ENCODE data around the gene PPP1R9A. TPM values are rescaled to one million over a fixed set of nuclear protein-coding genes. Genes with fewer than 3 reads are reported as not detected.
A peak's percentile ranks its signal among the peaks of the same experiment; 100 is the strongest.

The PPP1R9A gene
- under 1 TPM; 0.08 to 0.35 (median 0.16) TPM for total RNA-seq

DNA sequence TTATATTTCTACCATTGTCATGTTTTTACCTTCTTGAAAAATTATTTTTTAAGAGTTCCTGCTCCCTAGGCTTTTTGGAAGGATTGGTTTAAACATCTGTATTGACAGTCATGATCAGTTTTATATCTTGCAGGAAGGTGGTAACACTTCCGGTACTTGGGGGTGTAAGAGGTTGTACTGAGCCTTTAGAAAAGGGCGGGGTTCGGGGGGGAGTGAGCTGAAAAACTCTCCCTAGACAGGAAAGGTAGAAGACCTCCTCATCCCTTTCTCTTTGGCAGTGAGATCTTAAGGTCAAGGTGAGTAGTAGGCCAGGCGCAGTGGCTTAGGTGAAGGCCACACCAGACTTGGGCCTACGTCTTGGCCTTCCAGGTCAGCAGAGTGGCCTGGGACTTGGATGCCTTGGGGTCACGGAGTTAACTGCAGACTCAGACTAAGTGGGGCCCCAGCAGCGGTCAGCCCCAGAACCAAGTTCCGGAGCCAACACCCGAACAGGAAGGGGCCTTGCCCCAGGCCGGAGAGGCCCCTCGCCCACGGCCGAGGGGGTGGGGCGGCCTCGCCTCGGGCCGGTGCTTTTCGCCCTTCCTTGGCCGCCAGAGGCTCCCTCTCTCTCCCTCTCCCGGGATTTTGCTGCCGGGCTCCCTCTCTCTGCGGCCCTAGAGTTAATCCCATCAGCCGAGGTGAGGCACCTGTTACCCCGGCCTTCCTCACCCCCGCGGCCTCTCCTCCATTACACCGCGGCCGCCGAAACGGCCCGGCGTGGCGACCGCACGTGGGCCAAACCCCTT, at the start of gene PPP1R9A:
Gene PPP1R9A, plus strand, starts transcription at position 569 of the 785 bp plus-strand sequence. CDS start 2,520 bp downstream, outside the sequence.
- ATAC-seq (peak; percentile 23 to 25), DNase-seq (no peak)
- Mint-ChIP-seq H3K4me1 (ENCODE audit: low read depth) (peaks cover 6% of the 10 kb centered on the region), H3K9me3 (no peaks in the 10 kb centered on the region), H3K4me3 (peak within 1 kb of the TSS; percentile 48), H3K36me3 (ENCODE audit: insufficient read depth) (no peaks in the 10 kb centered on the region), H3K27me3 (ENCODE audit: low read depth) (peaks cover 45% of the 10 kb centered on the region)

DNA sequence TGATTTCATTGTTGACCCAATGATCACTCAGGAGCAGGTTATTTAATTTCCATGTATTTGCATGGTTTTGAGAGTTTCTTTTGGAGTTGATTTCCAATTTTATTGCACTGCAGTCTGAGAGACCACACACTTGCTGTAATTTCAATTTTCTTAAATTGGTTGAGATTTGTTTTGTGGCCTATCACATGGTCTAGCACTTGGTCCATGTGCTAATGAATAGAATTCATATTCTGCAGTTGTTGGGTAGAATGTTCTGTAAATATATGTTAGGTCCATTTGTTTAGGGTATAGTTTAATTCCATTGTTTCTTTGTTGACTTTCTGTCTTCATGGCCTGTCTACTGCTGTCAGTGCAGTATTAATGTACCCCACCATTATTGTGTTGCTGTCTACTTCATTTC, 36.3 kb upstream of the PPP1R9A start:
- no peaks in the 10 kb centered on the region for H3K4me1 Mint-ChIP-seq (ENCODE audit: low read depth)
- no peaks in the 10 kb centered on the region for H3K36me3 Mint-ChIP-seq (ENCODE audit: insufficient read depth)
- ATAC-seq (no peak), DNase-seq (no peak)
- H3K4me3 Mint-ChIP-seq, result no peak overlapping the region
- H3K27me3 Mint-ChIP-seq (ENCODE audit: low read depth), result no peaks in the 10 kb centered on the region
- H3K9me3 Mint-ChIP-seq, result no peaks in the 10 kb centered on the region

DNA sequence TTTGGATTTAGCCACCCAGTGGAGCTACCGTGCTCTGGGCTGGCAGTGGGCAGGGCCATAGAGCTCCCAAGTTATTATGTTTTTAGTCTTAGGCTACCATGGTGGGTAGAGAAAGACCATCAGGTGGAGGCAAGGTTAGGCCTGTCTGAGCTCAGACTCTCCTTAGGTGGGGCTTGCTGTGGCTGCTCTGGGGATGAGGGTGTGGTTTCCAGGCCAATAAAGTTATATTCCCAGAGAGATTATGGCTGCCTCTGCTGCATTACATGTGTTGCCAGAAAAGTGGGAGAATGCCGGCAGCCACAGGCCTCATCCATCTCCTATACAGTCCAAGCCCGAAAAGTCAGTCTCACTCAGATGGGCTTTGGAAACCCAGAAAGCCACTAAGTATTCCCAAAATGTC, 34.2 kb upstream of the PPP1R9A start:
- Mint-ChIP-seq H3K4me1 (ENCODE audit: low read depth) (no peaks in the 10 kb centered on the region), H3K9me3 (peaks cover 9% of the 10 kb centered on the region), H3K36me3 (ENCODE audit: insufficient read depth) (no peaks in the 10 kb centered on the region), H3K4me3 (no peak overlapping the region), H3K27me3 (ENCODE audit: low read depth) (no peaks in the 10 kb centered on the region)
- no peak for DNase-seq
- no peak for ATAC-seq

DNA sequence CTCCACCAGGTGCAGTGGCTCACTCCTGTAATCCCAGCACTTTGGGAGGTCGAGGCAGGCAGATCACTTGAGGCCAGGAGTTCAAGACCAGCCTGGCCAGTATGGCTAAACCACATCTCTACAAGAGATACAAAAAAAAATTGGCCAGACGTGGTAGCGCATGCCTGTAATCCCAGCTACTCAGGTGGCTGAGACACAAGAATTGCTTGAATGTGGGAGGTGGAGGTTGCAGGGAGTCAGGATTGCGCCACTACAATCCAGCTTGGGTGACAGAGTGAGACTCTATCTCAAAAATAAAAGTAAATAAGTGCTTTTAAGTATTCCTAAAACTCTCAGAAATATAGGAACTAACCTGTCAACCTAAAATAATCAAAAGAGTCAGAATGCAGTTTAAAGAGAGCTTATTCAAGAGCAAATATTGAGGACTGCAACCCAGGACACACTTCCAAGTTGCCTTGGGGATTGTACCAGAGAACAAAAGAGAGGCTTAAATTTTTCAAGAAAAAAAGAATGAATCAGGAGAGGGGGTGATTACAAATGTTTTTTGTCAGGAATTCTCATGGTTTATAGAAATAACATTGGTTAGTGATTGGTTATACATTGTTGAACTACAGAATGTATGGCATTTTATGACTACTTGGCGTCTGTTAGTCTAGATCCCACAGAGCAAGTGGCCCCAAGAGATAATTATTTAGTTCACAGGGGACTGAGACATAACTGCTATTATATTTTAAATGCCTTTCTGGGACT, 33.2 kb upstream of the PPP1R9A start:
- Mint-ChIP-seq H3K36me3 (ENCODE audit: insufficient read depth) (no peaks in the 10 kb centered on the region), H3K4me3 (no peak overlapping the region), H3K4me1 (ENCODE audit: low read depth) (no peaks in the 10 kb centered on the region), H3K27me3 (ENCODE audit: low read depth) (peaks cover 3% of the 10 kb centered on the region), H3K9me3 (peaks cover 12% of the 10 kb centered on the region)
- no peak for ATAC-seq
- DNase-seq, result no peak

DNA sequence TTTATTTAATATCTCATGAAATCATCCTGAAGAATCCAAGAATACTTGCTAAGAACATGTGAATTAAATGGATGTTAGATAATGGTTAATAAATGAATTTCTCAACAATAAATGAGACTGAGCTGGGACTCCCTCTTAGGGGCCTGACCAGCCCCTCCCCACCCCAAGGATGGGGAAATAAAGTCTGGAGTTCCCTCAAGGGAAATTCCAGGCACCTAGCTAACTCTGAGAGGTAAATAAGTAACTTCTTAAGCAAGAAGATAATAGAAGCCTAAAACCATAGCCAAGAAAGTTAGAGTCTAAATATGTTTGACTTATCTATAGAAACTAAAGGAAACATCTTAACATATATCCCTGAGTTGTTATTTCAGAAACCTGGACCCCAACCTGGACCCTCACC, 32.2 kb upstream of the PPP1R9A start:
- no peak for DNase-seq
- H3K27me3 Mint-ChIP-seq (ENCODE audit: low read depth), result peaks cover 3% of the 10 kb centered on the region
- no peak for ATAC-seq
- no peaks in the 10 kb centered on the region for H3K4me1 Mint-ChIP-seq (ENCODE audit: low read depth)
- H3K4me3 Mint-ChIP-seq, result no peak overlapping the region
- no peaks in the 10 kb centered on the region for H3K36me3 Mint-ChIP-seq (ENCODE audit: insufficient read depth)
- H3K9me3 Mint-ChIP-seq, result peaks cover 12% of the 10 kb centered on the region

DNA sequence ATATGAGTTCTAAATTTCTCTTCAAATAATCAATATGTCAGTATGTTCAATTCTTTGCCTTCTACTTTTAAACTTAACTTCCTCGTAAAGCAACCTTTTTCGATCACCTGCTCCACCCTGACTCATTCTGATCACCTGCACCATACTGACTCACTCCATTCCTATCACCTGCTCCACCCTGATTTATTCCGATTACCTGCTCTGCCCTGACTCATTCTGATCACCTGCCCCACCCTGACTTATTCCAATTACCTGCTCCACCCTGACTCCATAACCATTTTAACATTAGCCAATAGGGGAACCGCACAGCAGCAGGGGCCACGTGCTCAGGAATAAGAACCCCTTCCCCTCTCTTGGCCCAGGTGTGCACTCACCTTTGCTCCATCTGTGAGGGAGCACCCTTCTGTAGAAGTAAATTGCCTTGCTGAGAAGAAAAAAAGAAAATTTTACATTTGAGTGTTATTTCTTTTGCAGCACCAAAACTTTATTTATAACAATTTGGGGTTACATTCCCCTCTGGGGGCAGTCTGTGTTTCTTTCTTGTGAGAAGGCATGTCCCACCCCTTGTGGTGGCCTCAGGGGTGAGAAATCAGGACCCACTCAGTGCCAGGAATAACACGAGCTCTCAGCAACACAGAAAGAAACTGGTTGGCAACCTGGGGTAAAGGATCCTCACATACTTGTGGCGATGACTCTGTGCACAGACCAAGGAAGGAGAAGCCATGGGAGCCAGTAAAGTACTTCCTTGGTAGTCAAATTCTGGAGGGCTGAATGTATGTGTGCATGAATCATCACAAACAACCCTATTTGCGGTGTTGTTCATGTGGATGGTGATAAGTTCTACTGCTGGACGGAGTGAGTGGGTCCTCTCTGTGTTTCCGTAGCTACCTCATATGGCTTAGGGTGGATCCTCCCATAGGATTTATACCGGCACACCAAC, 29.4 kb upstream of the PPP1R9A start:
- Mint-ChIP-seq H3K9me3 (peaks cover 12% of the 10 kb centered on the region), H3K4me1 (ENCODE audit: low read depth) (no peaks in the 10 kb centered on the region), H3K4me3 (no peak overlapping the region), H3K27me3 (ENCODE audit: low read depth) (peaks cover 6% of the 10 kb centered on the region), H3K36me3 (ENCODE audit: insufficient read depth) (no peaks in the 10 kb centered on the region)
- no peak for DNase-seq
- ATAC-seq, result no peak

DNA sequence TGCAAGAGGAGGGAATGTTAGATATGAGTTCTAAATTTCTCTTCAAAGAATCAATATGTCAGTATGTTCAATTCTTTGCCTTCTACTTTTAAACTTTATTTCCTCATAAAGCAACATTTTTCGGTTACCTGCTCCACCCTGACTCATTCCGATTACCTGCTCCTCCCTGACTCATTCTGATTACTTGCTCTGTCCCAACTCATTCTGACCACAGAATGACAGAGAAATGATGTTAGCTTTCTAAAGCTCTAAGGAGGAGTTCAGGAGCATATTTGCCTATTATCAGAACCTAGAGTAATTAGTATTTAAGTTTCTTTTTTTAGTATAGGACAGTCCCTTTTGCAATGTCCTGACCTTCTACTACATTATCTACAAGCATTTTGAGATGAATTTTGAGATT, 24.5 kb upstream of the PPP1R9A start:
- H3K4me1 Mint-ChIP-seq (ENCODE audit: low read depth), result no peaks in the 10 kb centered on the region

DNA sequence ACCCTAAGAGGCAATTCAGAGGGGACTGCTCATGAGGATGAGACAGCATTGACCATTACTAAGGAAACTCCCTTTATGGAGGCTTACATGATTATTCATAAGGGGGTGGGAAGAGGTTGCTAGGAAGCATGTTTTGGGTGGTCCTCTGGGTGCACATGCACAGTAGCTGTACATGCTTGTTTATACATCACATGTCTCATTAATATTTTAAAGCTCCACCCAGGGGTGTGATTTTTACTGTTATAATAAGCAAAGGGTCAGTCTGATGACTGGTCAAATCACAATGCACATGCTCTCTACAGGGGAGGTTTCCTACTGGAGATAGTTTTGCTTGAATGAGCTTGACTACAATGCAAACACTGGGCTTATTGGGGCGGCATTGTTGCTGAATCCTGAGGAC, 23.8 kb upstream of the PPP1R9A start:
- Mint-ChIP-seq H3K4me1 (ENCODE audit: low read depth) (no peaks in the 10 kb centered on the region), H3K36me3 (ENCODE audit: insufficient read depth) (no peaks in the 10 kb centered on the region), H3K4me3 (no peak overlapping the region), H3K27me3 (ENCODE audit: low read depth) (peaks cover 8% of the 10 kb centered on the region), H3K9me3 (no peaks in the 10 kb centered on the region)
- ATAC-seq (no peak), DNase-seq (no peak)

More for the DNA sequence above, 24.5 kb upstream of the PPP1R9A start:
- Mint-ChIP-seq H3K9me3 (peaks cover 5% of the 10 kb centered on the region), H3K36me3 (ENCODE audit: insufficient read depth) (no peaks in the 10 kb centered on the region), H3K4me3 (no peak overlapping the region), H3K27me3 (ENCODE audit: low read depth) (peaks cover 8% of the 10 kb centered on the region)
- ATAC-seq (no peak), DNase-seq (no peak)

DNA sequence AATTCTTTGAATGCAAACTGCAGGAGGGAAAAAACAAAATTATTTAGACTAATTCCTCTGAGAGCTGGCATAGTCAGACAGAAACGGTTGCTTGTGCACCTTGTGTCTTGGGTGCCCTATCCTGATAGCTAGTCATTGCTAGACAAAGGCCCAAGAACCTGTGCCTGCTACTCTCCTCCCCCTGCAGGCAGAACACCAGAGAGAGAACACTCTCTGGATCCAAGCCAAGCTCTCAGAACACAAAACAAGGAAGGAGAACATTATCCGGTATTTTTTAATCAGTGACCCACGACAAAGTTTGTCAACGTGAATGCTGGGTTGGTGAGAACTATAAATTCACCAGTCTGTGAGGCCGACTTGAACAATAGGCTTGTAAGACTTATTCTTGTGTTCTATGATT, 18.8 kb upstream of the PPP1R9A start:
- DNase-seq (no peak), ATAC-seq (no peak)
- Mint-ChIP-seq H3K27me3 (ENCODE audit: low read depth) (peaks cover 2% of the 10 kb centered on the region), H3K4me3 (no peak overlapping the region), H3K36me3 (ENCODE audit: insufficient read depth) (no peaks in the 10 kb centered on the region), H3K4me1 (ENCODE audit: low read depth) (no peaks in the 10 kb centered on the region), H3K9me3 (no peaks in the 10 kb centered on the region)

DNA sequence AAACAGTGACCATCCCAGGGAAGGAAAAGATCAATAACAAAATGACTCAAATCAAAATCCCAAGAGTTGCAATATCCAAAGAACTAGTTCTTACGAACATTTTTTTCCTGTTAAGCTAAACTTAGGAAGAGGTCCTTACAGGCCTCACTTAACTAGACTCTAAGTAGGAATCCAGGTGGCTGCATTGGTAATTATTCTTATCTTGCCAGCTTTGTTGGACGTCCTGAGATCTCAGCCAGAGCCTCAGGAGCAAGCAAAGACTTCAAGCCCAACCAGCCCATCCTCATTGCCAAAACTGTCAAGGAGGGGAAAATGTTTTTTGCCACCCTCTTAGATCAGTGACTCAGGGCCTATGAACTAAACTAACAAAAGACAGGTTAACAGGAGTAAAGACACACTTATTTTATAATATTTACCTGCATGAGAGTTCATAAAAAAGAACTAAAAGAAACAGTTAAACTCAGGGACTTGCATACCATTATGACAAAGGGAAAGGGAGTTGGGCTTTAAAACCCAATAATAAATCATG, 18.3 kb upstream of the PPP1R9A start:
- Mint-ChIP-seq H3K4me3 (no peak overlapping the region), H3K27me3 (ENCODE audit: low read depth) (peaks cover 2% of the 10 kb centered on the region), H3K9me3 (no peaks in the 10 kb centered on the region)

DNA sequence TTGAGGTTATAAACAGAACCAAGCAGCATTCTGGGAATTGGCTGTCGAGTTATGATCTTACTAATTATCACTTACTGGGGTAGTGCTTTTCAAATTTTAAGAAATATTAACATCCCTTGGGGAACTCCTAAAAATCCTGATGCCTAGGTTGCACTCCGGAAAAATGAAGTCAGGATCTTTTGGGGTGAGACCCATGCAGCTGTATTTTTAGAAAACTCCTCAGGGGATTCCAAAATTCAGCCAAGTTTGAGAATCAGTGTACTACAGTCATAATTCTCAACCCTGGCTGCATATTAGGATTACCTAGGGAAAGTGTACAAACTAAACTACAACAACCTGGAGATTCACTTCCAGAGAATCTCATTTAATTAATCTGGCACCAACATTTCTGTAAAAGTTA, 17.2 kb upstream of the PPP1R9A start:
- no peaks in the 10 kb centered on the region for H3K4me1 Mint-ChIP-seq (ENCODE audit: low read depth)
- H3K4me3 Mint-ChIP-seq, result no peak overlapping the region
- DNase-seq (no peak), ATAC-seq (no peak)
- H3K27me3 Mint-ChIP-seq (ENCODE audit: low read depth), result peaks cover 2% of the 10 kb centered on the region
- H3K36me3 Mint-ChIP-seq (ENCODE audit: insufficient read depth), result no peaks in the 10 kb centered on the region
- no peaks in the 10 kb centered on the region for H3K9me3 Mint-ChIP-seq

More for the DNA sequence above, 18.3 kb upstream of the PPP1R9A start:
- H3K36me3 Mint-ChIP-seq (ENCODE audit: insufficient read depth), result no peaks in the 10 kb centered on the region
- DNase-seq (no peak), ATAC-seq (no peak)
- no peaks in the 10 kb centered on the region for H3K4me1 Mint-ChIP-seq (ENCODE audit: low read depth)

DNA sequence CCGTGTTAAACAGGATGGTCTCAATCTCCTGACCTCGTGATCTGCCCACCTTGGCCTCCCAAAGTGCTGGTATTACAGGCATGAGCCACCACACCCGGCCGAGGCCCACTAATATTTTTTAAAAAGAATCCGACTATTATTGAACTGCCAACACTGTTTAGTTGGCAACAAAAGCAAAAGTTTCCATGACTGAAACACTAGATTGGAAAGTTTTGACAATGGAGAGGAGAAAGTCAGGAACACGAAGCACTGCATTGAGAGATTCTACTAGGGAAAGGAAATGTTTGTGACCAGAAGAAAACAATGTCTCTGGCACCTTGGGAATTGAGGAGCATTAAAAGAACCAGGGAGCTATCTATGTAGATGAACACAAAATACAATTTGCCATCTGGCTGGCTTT, 13.7 kb upstream of the PPP1R9A start:
- Mint-ChIP-seq H3K36me3 (ENCODE audit: insufficient read depth) (no peaks in the 10 kb centered on the region), H3K27me3 (ENCODE audit: low read depth) (no peaks in the 10 kb centered on the region), H3K9me3 (no peaks in the 10 kb centered on the region), H3K4me1 (ENCODE audit: low read depth) (no peaks in the 10 kb centered on the region), H3K4me3 (no peak overlapping the region)
- ATAC-seq (no peak), DNase-seq (no peak)

DNA sequence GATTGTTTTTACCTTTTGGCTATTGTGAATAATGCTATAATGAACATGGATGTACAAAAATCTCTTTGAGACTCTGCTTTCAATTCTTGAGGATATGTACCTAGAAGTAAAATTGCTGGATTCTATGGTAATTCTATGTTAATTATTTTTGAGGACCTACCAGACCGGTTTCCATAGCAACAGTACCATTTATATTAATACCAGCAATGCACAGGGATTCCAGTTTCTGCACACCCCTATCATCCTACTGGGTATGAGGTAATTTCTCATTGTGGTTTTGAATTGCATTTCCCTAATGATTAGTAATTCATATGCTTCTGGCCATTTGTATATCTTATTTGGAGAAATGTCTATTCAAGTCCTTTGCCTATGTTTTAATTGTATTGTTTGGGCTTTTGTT, 9.9 kb upstream of the PPP1R9A start:
- H3K4me1 Mint-ChIP-seq (ENCODE audit: low read depth), result no peaks in the 10 kb centered on the region
- H3K36me3 Mint-ChIP-seq (ENCODE audit: insufficient read depth), result no peaks in the 10 kb centered on the region
- H3K4me3 Mint-ChIP-seq, result no peak overlapping the region
- DNase-seq (no peak), ATAC-seq (no peak)
- H3K27me3 Mint-ChIP-seq (ENCODE audit: low read depth), result no peaks in the 10 kb centered on the region
- no peaks in the 10 kb centered on the region for H3K9me3 Mint-ChIP-seq

DNA sequence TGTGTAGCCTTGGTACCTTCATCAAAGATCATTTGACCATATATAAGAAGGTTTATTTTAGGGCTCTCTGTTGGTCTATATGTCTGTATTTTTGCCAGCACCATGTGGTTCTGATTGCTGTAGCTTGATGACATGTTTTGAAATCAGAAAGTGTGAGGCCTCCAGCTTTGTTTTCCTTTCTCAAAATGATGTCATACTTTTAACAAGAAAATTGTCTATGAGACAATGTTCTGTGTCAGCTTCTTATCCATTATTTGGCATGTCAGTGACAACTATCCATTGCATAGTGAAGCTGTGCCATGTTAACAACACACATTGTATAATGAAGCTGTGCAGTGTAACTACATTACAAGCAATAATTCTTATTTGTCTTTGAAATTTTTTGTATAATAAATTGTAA, 9.1 kb upstream of the PPP1R9A start:
- Mint-ChIP-seq H3K36me3 (ENCODE audit: insufficient read depth) (no peaks in the 10 kb centered on the region), H3K4me3 (no peak overlapping the region), H3K4me1 (ENCODE audit: low read depth) (no peaks in the 10 kb centered on the region), H3K27me3 (ENCODE audit: low read depth) (no peaks in the 10 kb centered on the region), H3K9me3 (no peaks in the 10 kb centered on the region)
- DNase-seq (no peak), ATAC-seq (no peak)
